Measurements from ENCODE around the gene ACSS1.

GRCh38 chr20:25024171-25024570 is 33.8 kb downstream of the ACSS1 start:
- TF ChIP-seq POLR2A (IDR thresholded peaks at IDR 0.05; ENCODE audit: low read length) (no peak), GATA1 (IDR thresholded peaks at IDR 0.05; ENCODE audit: low read depth, low read length) (no peak)

Measured in erythroblast (primary cell).